NCI-H226 (cell line): ENCODE results near the gene ST6GALNAC3.
"Not testable (repeated sequence)": the region's sequence is repeated elsewhere in the genome, so short reads cannot be mapped to it uniquely, and the experiment has no call there.

Source experiments
- DNase-seq: peaks from one replicate; pipeline ENCODE4 v3.0.0-alpha.2; 2015

ST6GALNAC3 gene

GRCh38 chr1:76074321-76075187 is at the start of gene ST6GALNAC3:
Gene ST6GALNAC3, plus strand, starts transcription at chr1:76074746.
- no peak for DNase-seq

GRCh38 chr1:76027341-76027740 is 47.2 kb upstream of the ST6GALNAC3 start:
- no peak for DNase-seq

GRCh38 chr1:76029331-76029730 is 45.2 kb upstream of the ST6GALNAC3 start:
- no peak for DNase-seq

- DNase-seq: no peak
Observed at GRCh38 chr1:76031496-76031895, 43.0 kb upstream of the ST6GALNAC3 start.

- no peak for DNase-seq
Observed at GRCh38 chr1:76033800-76034475, 40.6 kb upstream of the ST6GALNAC3 start.

GRCh38 chr1:76035053-76035452 is 39.5 kb upstream of the ST6GALNAC3 start:
- DNase-seq: peak; percentile 12

GRCh38 chr1:76037324-76037723 is 37.2 kb upstream of the ST6GALNAC3 start:
- no peak for DNase-seq

GRCh38 chr1:76038287-76039004 is 36.1 kb upstream of the ST6GALNAC3 start:
- peak; percentile 55 for DNase-seq

GRCh38 chr1:76046149-76046548 is 28.4 kb upstream of the ST6GALNAC3 start:
- DNase-seq: no peak

- DNase-seq: no peak
Observed at GRCh38 chr1:76048219-76048618, 26.3 kb upstream of the ST6GALNAC3 start.

- DNase-seq: no peak
Observed at GRCh38 chr1:76048926-76049325, 25.6 kb upstream of the ST6GALNAC3 start.

GRCh38 chr1:76049498-76049897 is 25.0 kb upstream of the ST6GALNAC3 start:
- no peak for DNase-seq

- not testable (repeated sequence) for DNase-seq
Observed at GRCh38 chr1:76050073-76050472, 24.5 kb upstream of the ST6GALNAC3 start.

GRCh38 chr1:76053021-76053420 is 21.5 kb upstream of the ST6GALNAC3 start:
- no peak for DNase-seq

GRCh38 chr1:76054359-76054758 is 20.2 kb upstream of the ST6GALNAC3 start:
- DNase-seq: no peak

- DNase-seq: no peak
Observed at GRCh38 chr1:76055987-76056386, 18.6 kb upstream of the ST6GALNAC3 start.

GRCh38 chr1:76059451-76059850 is 15.1 kb upstream of the ST6GALNAC3 start:
- DNase-seq: no peak

GRCh38 chr1:76065270-76065669 is 9.3 kb upstream of the ST6GALNAC3 start:
- no peak for DNase-seq

GRCh38 chr1:76066394-76066793 is 8.2 kb upstream of the ST6GALNAC3 start:
- peak; percentile 80 for DNase-seq

GRCh38 chr1:76068542-76068941 is 6.0 kb upstream of the ST6GALNAC3 start:
- peak; percentile 86 for DNase-seq

- DNase-seq: no peak
Observed at GRCh38 chr1:76068953-76069561, 5.5 kb upstream of the ST6GALNAC3 start.

- DNase-seq: no peak
Observed at GRCh38 chr1:76070538-76070937, 4.0 kb upstream of the ST6GALNAC3 start.

- DNase-seq: peak; percentile 84
Observed at GRCh38 chr1:76073481-76073880, 1.1 kb upstream of the ST6GALNAC3 start.
